HepG2 (cell line): ENCODE measurements around the gene ANXA11. TPM values are rescaled to one million over a fixed set of nuclear protein-coding genes. Genes with fewer than 3 reads are reported as not detected.

ENCODE experiments used
- ATAC-seq: fragments of 200-7000 bp; cut with Tn5 transposase; 3 replicates; pipeline ENCODE4 v1.9.1; 2020; ENCODE audit warnings: mild to moderate bottlenecking, moderate library complexity
- BruUV-seq: library from RNA; stranded (reverse); fragments of 400-500 nt; replicated peaks from 2 replicates; lab custom pipeline; 2021; lab: Mats Ljungman, UMichigan
- CTCF ChIA-PET: fragments of 300-600 bp; formaldehyde crosslinking; extraction: SDS; loops from one replicate; lab custom pipeline; 2021; ENCODE audit warnings: low total read pairs, inconsistent platforms, low intra/inter-chr PET ratio; lab: Yijun Ruan, JAX
- POLR2A ChIA-PET: fragments of 350-600 bp; sonication (Branson Sonifier 250); formaldehyde crosslinking; loops from one replicate; lab custom pipeline; 2020; ENCODE audit warnings: antibody characterized with exemption, inconsistent platforms; lab: Yijun Ruan, JAX
- DNase-seq: peaks from one replicate; pipeline ENCODE4 v3.0.0-alpha.2; 2015; ENCODE audit warnings: low spot score
- FAIRE-seq: peaks from 3 replicates; lab custom pipeline; 2011; peaks lifted over from hg19 to GRCh38; lab: Jason Lieb, UNC
- H2AFZ ChIP-seq: one replicate; pipeline ENCODE4 v1.6.1; 2011; ENCODE audit warnings: low read length, inconsistent platforms
- H3K27ac ChIP-seq: fragments of 300-600 bp; 3 replicates; pipeline ENCODE4 v1.8.0; 2011; ENCODE audit warnings: mixed run types, mild to moderate bottlenecking, mixed read lengths, low read length, inconsistent platforms; ENCODE audit not compliant: insufficient read depth; ENCODE audit errors: extremely low read length
- H3K27me3 ChIP-seq, 2 experiments: fragments of 200-600 bp in 1 of 2; 2 replicates in 1 of 2; 3 replicates in 1 of 2; pipeline versions ENCODE4 v1.6.0 to v1.8.0; 2011; ENCODE audit warnings: low read length in 2 of 2, mild to moderate bottlenecking in 2 of 2, moderate library complexity in 2 of 2, inconsistent platforms in 1 of 2; ENCODE audit not compliant: insufficient read depth in 2 of 2, control insufficient read depth in 1 of 2
- H3K36me3 ChIP-seq, 2 experiments: fragments of 200-600 bp in 1 of 2; replicated peaks in 1 of 2; 2 replicates in 1 of 2; 3 replicates in 1 of 2; pipeline versions ENCODE4 v1.5.1 to v1.8.0; 2011; ENCODE audit warnings: low read length in 2 of 2, inconsistent platforms in 1 of 2; ENCODE audit not compliant: insufficient read depth in 2 of 2, control insufficient read depth in 1 of 2
- H3K4me1 ChIP-seq: 2 replicates; pipeline ENCODE4 v1.5.1; 2012; ENCODE audit warnings: low read length, inconsistent platforms; ENCODE audit not compliant: insufficient read depth
- H3K4me2 ChIP-seq: 2 replicates; pipeline ENCODE4 v1.6.0; 2011; ENCODE audit warnings: low read depth, low read length, inconsistent platforms
- H3K4me3 ChIP-seq, 3 experiments: fragments of 200-600 bp in 1 of 3; sonication (generic), shearing (Covaris generic) in 1 of 3; replicated peaks in 1 of 3; 2 replicates each; pipeline ENCODE4 v1.5.1; 2011 to 2016; ENCODE audit warnings: low read length in 3 of 3, inconsistent platforms in 2 of 3, low read depth in 2 of 3, mild to moderate bottlenecking in 2 of 3, control low read depth in 1 of 3, mixed read lengths in 1 of 3; ENCODE audit not compliant: insufficient read depth in 1 of 3
- H3K79me2 ChIP-seq: one replicate; pipeline ENCODE4 v1.6.1; 2011; ENCODE audit warnings: low read length, inconsistent platforms; ENCODE audit not compliant: insufficient read depth
- H3K9ac ChIP-seq: 2 replicates; pipeline ENCODE4 v1.6.0; 2011; ENCODE audit warnings: mild to moderate bottlenecking, low read depth, low read length, inconsistent platforms; ENCODE audit not compliant: insufficient read depth
- H3K9me3 ChIP-seq: 2 replicates; pipeline ENCODE4 v1.5.1; 2012; ENCODE audit warnings: mild to moderate bottlenecking, low read length
- H4K20me1 ChIP-seq: 2 replicates; pipeline ENCODE4 v1.6.0; 2011; ENCODE audit warnings: inconsistent platforms, mild to moderate bottlenecking, low read length, moderate library complexity; ENCODE audit not compliant: insufficient read depth
- CTCF ChIP-seq: sonication (generic); formaldehyde crosslinking; IDR thresholded peaks from 2 replicates; pipeline ENCODE4 v1.5.0; 2020; ENCODE audit warnings: mild to moderate bottlenecking, missing genetic modification reagents, moderate library complexity
- GABPB1 ChIP-seq: IDR thresholded peaks from 2 replicates; pipeline ENCODE4 v1.6.1; 2016; ENCODE audit warnings: mild to moderate bottlenecking, missing genetic modification reagents, moderate library complexity, missing compliant biosample characterization
- STAT6 ChIP-seq: sonication (generic); formaldehyde crosslinking; IDR thresholded peaks from 2 replicates; pipeline ENCODE4 v1.4.0; 2020; ENCODE audit warnings: missing genetic modification reagents, mild to moderate bottlenecking, borderline replicate concordance
- XBP1 ChIP-seq: sonication (generic); formaldehyde crosslinking; IDR thresholded peaks from 2 replicates; pipeline ENCODE4 v1.5.0; 2020; ENCODE audit warnings: missing genetic modification reagents
- ZBTB14 ChIP-seq: sonication (generic); formaldehyde crosslinking; IDR thresholded peaks from 2 replicates; pipeline ENCODE4 v1.4.0; 2020; ENCODE audit warnings: missing genetic modification reagents
- ZNF549 ChIP-seq: sonication (generic); formaldehyde crosslinking; IDR thresholded peaks from 2 replicates; pipeline ENCODE4 v1.5.0; 2020; ENCODE audit warnings: missing genetic modification reagents
- ZNF878 ChIP-seq: sonication (generic); formaldehyde crosslinking; IDR thresholded peaks from 2 replicates; pipeline ENCODE4 v1.8.1; 2023; ENCODE audit warnings: mild to moderate bottlenecking, missing genetic modification reagents, moderate library complexity
- WGBS: methylation state at CpG from one replicate; pipeline ENCODE4 v1.1.6; 2017; ENCODE audit warnings: low lambda C conversion rate; 5-methylcytosine and 5-hydroxymethylcytosine counted together
- in situ Hi-C: cut with HindIII; loops from 2 replicates; pipeline ENCODE4 v1.10.0; 2017; ENCODE audit warnings: low pct_unique_long_range_greater_than_20kb; ENCODE audit not compliant: extremely low pct_ligation_motif_present
- intact Hi-C: fragments of 100-400 bp; cut with micrococcal nuclease; formaldehyde crosslinking; loops from one replicate; pipeline ENCODE4 v1.10.0; 2022; ENCODE audit not compliant: unreplicated experiment
- polyA plus RNA-seq, 8 experiments: library from polyadenylated mRNA; depleted of rRNA in 3 of 8; stranded (reverse) in 7 of 8; unstranded in 1 of 8; fragments of >200 nt; fragmentation: Illumina TruSeq in 4 of 8; extraction: Trizol in 4 of 8; gene quantifications; 2 replicates each; pipeline versions ENCODE4 v1.2.1 to v1.2.3, GENCODE V29; 2011 to 2016; ENCODE audit warnings: low read depth in 4 of 8, missing spikeins in 1 of 8, mixed read lengths in 1 of 8; ENCODE audit not compliant: insufficient read depth in 1 of 8
- total RNA-seq, 5 experiments: library from RNA; depleted of rRNA; stranded (reverse); fragments of >200 nt; fragmentation: Illumina TruSeq; extraction: Trizol; gene quantifications; 2 replicates each; pipeline ENCODE4 v1.2.3, GENCODE V29; 2016; ENCODE audit warnings: low read depth in 1 of 5

ANXA11 gene
- total and polyA plus RNA-seq, 2 of the 13 experiments (the other 11 are each of a cell fraction or from before 2014, with no cell fraction given) = 30.6 to 51.5 TPM

GRCh38 chr10:80140251-80140650, 65.1 kb downstream of the ANXA11 start:
- Histone ChIP-seq H3K9me3 (no peaks in the 10 kb centered on the region), H3K4me3 (no peak overlapping the region), H3K4me2 (no peak overlapping the region), H3K9ac (no peak overlapping the region), H3K79me2 (no peaks in the 10 kb centered on the region), H3K27ac (no peak overlapping the region), H3K36me3 (no peaks in the 10 kb centered on the region), H3K27me3 (peaks cover 4 to 11% of the 10 kb centered on the region in 2 experiments; a peak in 4 of 5 replicates), H3K4me1 (peaks cover 20% of the 10 kb centered on the region), H4K20me1 (no peaks in the 10 kb centered on the region), H2AFZ (no peak overlapping the region)
- WGBS = 70% methylated on average over 7 of the region's 7 CpGs
- DNase-seq (no peak), FAIRE-seq (no peak), ATAC-seq (no peak)
- in situ Hi-C loops (loop anchor here (5.0 kb wide), 1 partner anchor 82 kb away; no protein-coding TSS in a partner anchor), intact Hi-C loops (loop anchor here (10.0 kb wide), 1 partner anchor 65 kb away; the partner anchor contains the start of gene ANXA11)
- CTCF ChIA-PET = no interaction called here
- TF ChIP-seq XBP1 (CRISPR knock-in tag) = no peak
- no peak for TF ChIP-seq GABPB1
- no peak for TF ChIP-seq ZBTB14 (CRISPR knock-in tag)
- TF ChIP-seq ZNF878 = no peak
- TF ChIP-seq ZNF549 = no peak
- no peak for TF ChIP-seq STAT6 (CRISPR knock-in tag)
- TF ChIP-seq CTCF (CRISPR knock-in tag) = no peak
- no TSS peak for BruUV-seq
- POLR2A ChIA-PET = no interaction called here
